ENCODE measurements around the gene WDR3. TPM values are rescaled to one million over a fixed set of nuclear protein-coding genes. Genes with fewer than 3 reads are reported as not detected.

The WDR3 gene
- total RNA-seq, 6 experiments from 2014 or later, result 28.9 to 43.1 (median 34.0) TPM

DNA sequence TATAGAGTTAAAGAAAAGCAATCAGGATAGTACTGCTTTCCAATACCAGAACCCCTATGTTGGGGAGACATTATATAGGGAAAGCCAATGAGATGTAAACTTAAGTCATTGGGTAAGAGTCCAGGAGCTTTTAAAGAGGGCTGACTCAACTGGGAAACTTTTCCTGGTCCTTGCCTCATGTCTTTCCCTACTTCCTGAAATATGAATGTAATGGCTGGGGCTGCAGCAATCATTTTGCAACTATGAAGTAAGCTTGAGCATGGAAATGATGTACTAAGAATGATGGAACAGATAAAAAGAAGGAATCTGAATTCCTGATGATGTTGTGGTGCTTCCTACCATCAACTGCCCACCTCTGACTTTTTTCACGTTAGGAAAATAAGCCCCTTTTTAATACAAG is 55.7 kb downstream of the WDR3 start:
- no peak for TF ChIP-seq CTCF (IDR thresholded peaks at IDR 0.05)
- H3K27me3 Mint-ChIP-seq (ENCODE audit: insufficient read depth), result peaks cover 17% of the 10 kb centered on the region
- H3K4me1 Mint-ChIP-seq (ENCODE audit: low read depth), result no peaks in the 10 kb centered on the region
- no peak overlapping the region for H3K4me3 Mint-ChIP-seq
- no peaks in the 10 kb centered on the region for H3K9me3 Mint-ChIP-seq
- H3K27ac Mint-ChIP-seq, result no peak overlapping the region
- DNase-seq, result no peak
- H3K36me3 Mint-ChIP-seq (ENCODE audit: low read depth), result no peaks in the 10 kb centered on the region

- no peaks in the 10 kb centered on the region for H3K4me1 Mint-ChIP-seq (ENCODE audit: low read depth)
- no peak for TF ChIP-seq CTCF (IDR thresholded peaks at IDR 0.05)
- H3K27ac Mint-ChIP-seq, result no peak overlapping the region
- no peak for DNase-seq
- H3K27me3 Mint-ChIP-seq (ENCODE audit: insufficient read depth), result peaks cover 17% of the 10 kb centered on the region
- H3K9me3 Mint-ChIP-seq, result no peaks in the 10 kb centered on the region
- H3K4me3 Mint-ChIP-seq, result no peak overlapping the region
- no peaks in the 10 kb centered on the region for H3K36me3 Mint-ChIP-seq (ENCODE audit: low read depth)
Observed at GRCh38 chr1:117985973-117986372, 56.4 kb downstream of the WDR3 start.

- TF ChIP-seq CTCF (IDR thresholded peaks at IDR 0.05), result no peak
- DNase-seq, result no peak
- no peaks in the 10 kb centered on the region for H3K4me1 Mint-ChIP-seq (ENCODE audit: low read depth)
- H3K9me3 Mint-ChIP-seq, result no peaks in the 10 kb centered on the region
- H3K4me3 Mint-ChIP-seq, result no peak overlapping the region
- no peaks in the 10 kb centered on the region for H3K36me3 Mint-ChIP-seq (ENCODE audit: low read depth)
- H3K27ac Mint-ChIP-seq, result no peak overlapping the region
- H3K27me3 Mint-ChIP-seq (ENCODE audit: insufficient read depth), result peaks cover 4% of the 10 kb centered on the region
Observed at GRCh38 chr1:118004312-118004711, 74.8 kb downstream of the WDR3 start.

- no peaks in the 10 kb centered on the region for H3K9me3 Mint-ChIP-seq
- no peak overlapping the region for H3K4me3 Mint-ChIP-seq
- DNase-seq, result no peak
- H3K4me1 Mint-ChIP-seq (ENCODE audit: low read depth), result no peaks in the 10 kb centered on the region
- H3K27ac Mint-ChIP-seq, result no peak overlapping the region
- H3K36me3 Mint-ChIP-seq (ENCODE audit: low read depth), result no peaks in the 10 kb centered on the region
- TF ChIP-seq CTCF (IDR thresholded peaks at IDR 0.05), result no peak
- H3K27me3 Mint-ChIP-seq (ENCODE audit: insufficient read depth), result peaks cover 2% of the 10 kb centered on the region
Observed at GRCh38 chr1:118007391-118007790, 77.9 kb downstream of the WDR3 start.

DNA sequence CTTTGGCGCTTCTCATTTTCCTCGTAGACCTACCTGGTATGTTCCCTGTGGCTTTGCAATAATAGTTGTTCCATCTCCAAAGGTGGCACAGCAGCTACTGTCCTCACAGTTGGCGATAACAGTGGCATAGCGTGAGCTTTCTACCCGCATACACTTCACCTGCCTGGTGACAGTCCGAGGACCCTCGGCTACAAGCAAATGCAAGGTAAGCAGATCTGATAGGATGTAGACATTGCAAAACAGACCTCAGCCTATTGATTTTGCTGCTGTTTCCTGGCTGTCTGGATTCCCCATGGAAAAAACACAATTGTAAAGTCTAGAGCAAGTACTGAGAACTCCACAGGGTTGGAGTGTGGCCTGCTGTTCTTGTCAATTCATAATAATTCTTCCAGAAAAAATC is 78.5 kb downstream of the WDR3 start:
- TF ChIP-seq CTCF (IDR thresholded peaks at IDR 0.05), result no peak
- H3K27me3 Mint-ChIP-seq (ENCODE audit: insufficient read depth), result peaks cover 2% of the 10 kb centered on the region
- H3K27ac Mint-ChIP-seq, result no peak overlapping the region
- DNase-seq, result no peak
- H3K9me3 Mint-ChIP-seq, result no peaks in the 10 kb centered on the region
- no peaks in the 10 kb centered on the region for H3K4me1 Mint-ChIP-seq (ENCODE audit: low read depth)
- H3K4me3 Mint-ChIP-seq, result no peak overlapping the region
- H3K36me3 Mint-ChIP-seq (ENCODE audit: low read depth), result no peaks in the 10 kb centered on the region

- H3K4me3 Mint-ChIP-seq, result no peak overlapping the region
- H3K4me1 Mint-ChIP-seq (ENCODE audit: low read depth), result no peaks in the 10 kb centered on the region
- H3K27ac Mint-ChIP-seq, result no peak overlapping the region
- H3K9me3 Mint-ChIP-seq, result no peaks in the 10 kb centered on the region
- no peak for DNase-seq
- H3K36me3 Mint-ChIP-seq (ENCODE audit: low read depth), result no peaks in the 10 kb centered on the region
- TF ChIP-seq CTCF (IDR thresholded peaks at IDR 0.05), result no peak
- peaks cover 8% of the 10 kb centered on the region for H3K27me3 Mint-ChIP-seq (ENCODE audit: insufficient read depth)
Observed at GRCh38 chr1:118012515-118013124, 83.1 kb downstream of the WDR3 start.
